HEK293 (cell line): ENCODE measurements around the gene PTK7.

Source experiments
- CTCF ChIA-PET: fragments of 350-600 bp; formaldehyde crosslinking; extraction: SDS; loops from one replicate; lab custom pipeline; 2021; ENCODE audit warnings: antibody characterized with exemption; lab: Yijun Ruan, JAX
- POLR2A ChIA-PET: fragments of 300-600 bp; formaldehyde crosslinking; extraction: SDS; loops from one replicate; lab custom pipeline; 2020; ENCODE audit warnings: antibody characterized with exemption, inconsistent platforms; lab: Yijun Ruan, JAX
- H3K27ac ChIP-seq: fragments of 200-500 bp; sonication (Bioruptor generic); 2 replicates; pipeline ENCODE4 v1.5.1; 2014; ENCODE audit warnings: low read depth, low read length, control low read depth, inconsistent platforms; ENCODE audit errors: extremely low read depth
- H3K36me3 ChIP-seq, 2 experiments: fragments of 200-500 bp in 1 of 2; sonication (Bioruptor generic) in 1 of 2; 1 replicate in 1 of 2; 2 replicates in 1 of 2; pipeline ENCODE4 v1.5.1; 2014 to 2017; ENCODE audit warnings: inconsistent platforms in 2 of 2, low read length in 2 of 2; ENCODE audit not compliant: control insufficient read depth in 2 of 2, insufficient read depth in 1 of 2
- H3K4me1 ChIP-seq: fragments of 200-500 bp; sonication (Bioruptor generic); 2 replicates; pipeline ENCODE4 v1.5.1; 2014; ENCODE audit warnings: mild to moderate bottlenecking, low read length, inconsistent platforms; ENCODE audit not compliant: control insufficient read depth, insufficient read depth
- H3K4me3 ChIP-seq: 2 replicates; pipeline ENCODE4 v1.5.1; 2011; ENCODE audit warnings: low read depth, mild to moderate bottlenecking, control low read depth, low read length, moderate library complexity
- H3K9me3 ChIP-seq: fragments of 200-500 bp; sonication (Bioruptor generic); 2 replicates; pipeline ENCODE4 v1.5.1; 2014; ENCODE audit warnings: low read depth, low read length, inconsistent platforms; ENCODE audit not compliant: control insufficient read depth, insufficient read depth
- BCL11A ChIP-seq: fragments of 450-650 bp; formaldehyde crosslinking; IDR thresholded peaks from 2 replicates; pipeline ENCODE4 v1.5.1; 2016; ENCODE audit warnings: low read depth, missing biosample characterization, missing genetic modification characterization
- BCL11B ChIP-seq: fragments of 450-650 bp; formaldehyde crosslinking; IDR thresholded peaks from 2 replicates; pipeline ENCODE4 v1.5.1; 2016; ENCODE audit warnings: low read depth, missing biosample characterization, missing genetic modification characterization
- GLI2 ChIP-seq: fragments of 450-650 bp; formaldehyde crosslinking; IDR thresholded peaks from 2 replicates; pipeline ENCODE4; 2017; ENCODE audit warnings: missing biosample characterization, missing genetic modification characterization, low read depth, borderline replicate concordance
- KLF9 ChIP-seq: fragments of 450-650 bp; formaldehyde crosslinking; IDR thresholded peaks from 2 replicates; pipeline ENCODE4 v1.5.1; 2016; ENCODE audit warnings: missing biosample characterization, missing genetic modification characterization, low read depth
- ZEB2 ChIP-seq: fragments of 450-650 bp; formaldehyde crosslinking; IDR thresholded peaks from 2 replicates; pipeline ENCODE4 v1.5.1; 2016; ENCODE audit warnings: missing biosample characterization, missing genetic modification characterization
- ZFP41 ChIP-seq: fragments of 450-650 bp; formaldehyde crosslinking; IDR thresholded peaks from 2 replicates; pipeline ENCODE4 v1.5.1; 2016; ENCODE audit warnings: missing biosample characterization, missing genetic modification characterization, borderline replicate concordance
- ZFP69B ChIP-seq: fragments of 450-650 bp; formaldehyde crosslinking; IDR thresholded peaks from 2 replicates; pipeline ENCODE4 v1.5.1; 2016; ENCODE audit warnings: missing biosample characterization, missing genetic modification characterization
- ZNF174 ChIP-seq: fragments of 450-650 bp; formaldehyde crosslinking; IDR thresholded peaks from 2 replicates; pipeline ENCODE4 v1.5.0; 2017; ENCODE audit warnings: missing biosample characterization, mild to moderate bottlenecking, missing genetic modification characterization
- ZNF175 ChIP-seq: fragments of 450-650 bp; formaldehyde crosslinking; IDR thresholded peaks from 2 replicates; pipeline ENCODE4 v1.5.1; 2016; ENCODE audit warnings: missing biosample characterization, missing genetic modification characterization
- ZNF23 ChIP-seq: fragments of 450-650 bp; formaldehyde crosslinking; IDR thresholded peaks from 2 replicates; pipeline ENCODE4 v1.5.1; 2016; ENCODE audit warnings: missing biosample characterization, missing genetic modification characterization, borderline replicate concordance
- ZNF350 ChIP-seq: fragments of 450-650 bp; formaldehyde crosslinking; IDR thresholded peaks from 2 replicates; pipeline ENCODE4 v1.5.0; 2017; ENCODE audit warnings: missing biosample characterization, mild to moderate bottlenecking, missing genetic modification characterization
- ZNF366 ChIP-seq: fragments of 450-650 bp; formaldehyde crosslinking; conservative IDR thresholded peaks from 2 replicates; pipeline ENCODE4 v1.5.1; 2016; ENCODE audit warnings: missing biosample characterization, missing genetic modification characterization
- ZNF660 ChIP-seq: fragments of 450-650 bp; IDR thresholded peaks from 2 replicates; pipeline ENCODE4 v1.5.1; 2018; ENCODE audit warnings: missing biosample characterization, mild to moderate bottlenecking, missing genetic modification characterization
- ZNF768 ChIP-seq: fragments of 450-650 bp; formaldehyde crosslinking; IDR thresholded peaks from 2 replicates; pipeline ENCODE4 v1.5.1; 2018; ENCODE audit warnings: missing biosample characterization, mild to moderate bottlenecking, missing genetic modification characterization
- TF ChIP-seq, protein P1 (sequence below): fragments of 450-650 bp; formaldehyde crosslinking; IDR thresholded peaks from 2 replicates; pipeline ENCODE4 v1.5.1; 2016; ENCODE audit warnings: missing biosample characterization, missing genetic modification characterization
- TF ChIP-seq, protein P2 (sequence below): fragments of 450-650 bp; formaldehyde crosslinking; IDR thresholded peaks from 2 replicates; pipeline ENCODE4; 2016; ENCODE audit warnings: missing biosample characterization, missing genetic modification characterization
- TF ChIP-seq, protein P3 (sequence below): fragments of 450-650 bp; formaldehyde crosslinking; IDR thresholded peaks from 2 replicates; pipeline ENCODE4 v1.5.1; 2016; ENCODE audit warnings: missing biosample characterization, missing genetic modification characterization, borderline replicate concordance
- TF ChIP-seq, protein P4 (sequence below): fragments of 450-650 bp; formaldehyde crosslinking; IDR thresholded peaks from 2 replicates; pipeline ENCODE4 v1.5.1; 2017; ENCODE audit warnings: missing biosample characterization, missing genetic modification characterization
- TF ChIP-seq, protein P5 (sequence below): fragments of 450-650 bp; formaldehyde crosslinking; IDR thresholded peaks from 2 replicates; pipeline ENCODE4 v1.5.1; 2016; ENCODE audit warnings: missing biosample characterization, missing genetic modification characterization, borderline replicate concordance

Gene PTK7

DNA sequence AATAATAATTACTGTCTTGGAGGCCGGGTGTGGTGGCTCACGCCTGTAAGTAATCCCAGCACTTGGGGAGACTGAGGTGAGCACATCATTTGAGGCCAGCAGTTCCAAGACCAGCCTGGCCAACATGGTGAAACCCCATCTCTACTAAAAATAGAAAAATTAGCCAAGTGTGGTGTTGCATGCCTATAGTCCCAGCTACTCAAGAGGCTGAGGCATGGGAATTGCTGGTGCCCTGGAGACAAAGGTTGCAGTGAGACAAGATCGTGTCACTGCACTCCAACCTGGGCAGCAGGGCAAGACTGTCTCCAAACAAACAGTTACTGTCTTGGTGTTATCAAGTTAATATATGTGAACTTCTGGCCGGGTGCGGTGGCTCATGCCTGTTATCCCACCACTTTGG lies 49.7 kb upstream of the PTK7 start (continued):
- TF ChIP-seq, protein P1, sequence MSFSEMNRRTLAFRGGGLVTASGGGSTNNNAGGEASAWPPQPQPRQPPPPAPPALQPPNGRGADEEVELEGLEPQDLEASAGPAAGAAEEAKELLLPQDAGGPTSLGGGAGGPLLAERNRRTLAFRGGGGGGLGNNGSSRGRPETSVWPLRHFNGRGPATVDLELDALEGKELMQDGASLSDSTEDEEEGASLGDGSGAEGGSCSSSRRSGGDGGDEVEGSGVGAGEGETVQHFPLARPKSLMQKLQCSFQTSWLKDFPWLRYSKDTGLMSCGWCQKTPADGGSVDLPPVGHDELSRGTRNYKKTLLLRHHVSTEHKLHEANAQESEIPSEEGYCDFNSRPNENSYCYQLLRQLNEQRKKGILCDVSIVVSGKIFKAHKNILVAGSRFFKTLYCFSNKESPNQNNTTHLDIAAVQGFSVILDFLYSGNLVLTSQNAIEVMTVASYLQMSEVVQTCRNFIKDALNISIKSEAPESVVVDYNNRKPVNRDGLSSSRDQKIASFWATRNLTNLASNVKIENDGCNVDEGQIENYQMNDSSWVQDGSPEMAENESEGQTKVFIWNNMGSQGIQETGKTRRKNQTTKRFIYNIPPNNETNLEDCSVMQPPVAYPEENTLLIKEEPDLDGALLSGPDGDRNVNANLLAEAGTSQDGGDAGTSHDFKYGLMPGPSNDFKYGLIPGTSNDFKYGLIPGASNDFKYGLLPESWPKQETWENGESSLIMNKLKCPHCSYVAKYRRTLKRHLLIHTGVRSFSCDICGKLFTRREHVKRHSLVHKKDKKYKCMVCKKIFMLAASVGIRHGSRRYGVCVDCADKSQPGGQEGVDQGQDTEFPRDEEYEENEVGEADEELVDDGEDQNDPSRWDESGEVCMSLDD (tag by site-specific recombination), result no peak
- no peak for TF ChIP-seq ZNF660
- TF ChIP-seq ZNF175 (tag by site-specific recombination), result no peak
- no peak for TF ChIP-seq ZEB2 (tag by site-specific recombination)
- TF ChIP-seq ZNF350 (tag by site-specific recombination), result no peak
- TF ChIP-seq, protein P2, sequence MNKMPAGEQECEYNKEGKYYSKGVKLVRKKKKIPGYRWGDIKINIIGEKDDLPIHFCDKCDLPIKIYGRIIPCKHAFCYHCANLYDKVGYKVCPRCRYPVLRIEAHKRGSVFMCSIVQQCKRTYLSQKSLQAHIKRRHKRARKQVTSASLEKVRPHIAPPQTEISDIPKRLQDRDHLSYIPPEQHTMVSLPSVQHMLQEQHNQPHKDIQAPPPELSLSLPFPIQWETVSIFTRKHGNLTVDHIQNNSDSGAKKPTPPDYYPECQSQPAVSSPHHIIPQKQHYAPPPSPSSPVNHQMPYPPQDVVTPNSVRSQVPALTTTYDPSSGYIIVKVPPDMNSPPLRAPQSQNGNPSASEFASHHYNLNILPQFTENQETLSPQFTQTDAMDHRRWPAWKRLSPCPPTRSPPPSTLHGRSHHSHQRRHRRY (tag by site-specific recombination), result no peak
- no peak for TF ChIP-seq ZFP41
- TF ChIP-seq ZNF366 (tag by site-specific recombination), result no peak

DNA sequence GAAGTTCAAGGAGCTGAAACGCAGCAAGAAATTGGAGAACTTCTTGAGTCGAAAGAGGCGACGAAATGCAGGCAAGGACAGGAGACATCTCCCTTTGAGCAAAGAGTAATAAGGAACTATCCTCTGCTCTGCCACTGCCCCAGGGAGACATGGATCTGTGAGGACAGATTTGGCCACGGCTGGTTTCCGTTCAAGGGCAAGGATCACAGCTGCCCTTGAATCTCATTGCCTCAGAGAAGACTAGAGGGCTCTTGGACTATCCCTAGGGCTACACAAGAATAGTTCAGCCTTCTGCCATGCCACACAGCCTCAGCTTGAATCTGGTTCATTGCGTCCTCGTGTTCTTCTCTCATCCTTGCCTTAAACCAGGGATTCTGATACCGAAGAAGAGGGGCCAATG lies 47.0 kb upstream of the PTK7 start:
- peaks cover 78 to 84% of the 10 kb centered on the region in 2 experiments for H3K36me3 ChIP-seq
- TF ChIP-seq ZFP69B (no peak), BCL11B (no peak), KLF9 (tag by site-specific recombination) (no peak), ZNF23 (tag by site-specific recombination) (no peak), GLI2 (tag by site-specific recombination) (no peak), BCL11A (no peak), ZNF174 (tag by site-specific recombination) (no peak), ZNF768 (no peak)
- TF ChIP-seq, protein P3, sequence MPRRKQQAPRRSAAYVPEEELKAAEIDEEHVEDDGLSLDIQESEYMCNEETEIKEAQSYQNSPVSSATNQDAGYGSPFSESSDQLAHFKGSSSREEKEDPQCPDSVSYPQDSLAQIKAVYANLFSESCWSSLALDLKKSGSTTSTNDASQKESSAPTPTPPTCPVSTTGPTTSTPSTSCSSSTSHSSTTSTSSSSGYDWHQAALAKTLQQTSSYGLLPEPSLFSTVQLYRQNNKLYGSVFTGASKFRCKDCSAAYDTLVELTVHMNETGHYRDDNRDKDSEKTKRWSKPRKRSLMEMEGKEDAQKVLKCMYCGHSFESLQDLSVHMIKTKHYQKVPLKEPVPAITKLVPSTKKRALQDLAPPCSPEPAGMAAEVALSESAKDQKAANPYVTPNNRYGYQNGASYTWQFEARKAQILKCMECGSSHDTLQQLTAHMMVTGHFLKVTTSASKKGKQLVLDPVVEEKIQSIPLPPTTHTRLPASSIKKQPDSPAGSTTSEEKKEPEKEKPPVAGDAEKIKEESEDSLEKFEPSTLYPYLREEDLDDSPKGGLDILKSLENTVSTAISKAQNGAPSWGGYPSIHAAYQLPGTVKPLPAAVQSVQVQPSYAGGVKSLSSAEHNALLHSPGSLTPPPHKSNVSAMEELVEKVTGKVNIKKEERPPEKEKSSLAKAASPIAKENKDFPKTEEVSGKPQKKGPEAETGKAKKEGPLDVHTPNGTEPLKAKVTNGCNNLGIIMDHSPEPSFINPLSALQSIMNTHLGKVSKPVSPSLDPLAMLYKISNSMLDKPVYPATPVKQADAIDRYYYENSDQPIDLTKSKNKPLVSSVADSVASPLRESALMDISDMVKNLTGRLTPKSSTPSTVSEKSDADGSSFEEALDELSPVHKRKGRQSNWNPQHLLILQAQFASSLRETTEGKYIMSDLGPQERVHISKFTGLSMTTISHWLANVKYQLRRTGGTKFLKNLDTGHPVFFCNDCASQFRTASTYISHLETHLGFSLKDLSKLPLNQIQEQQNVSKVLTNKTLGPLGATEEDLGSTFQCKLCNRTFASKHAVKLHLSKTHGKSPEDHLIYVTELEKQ (tag by site-specific recombination), result no peak
- TF ChIP-seq, protein P4, sequence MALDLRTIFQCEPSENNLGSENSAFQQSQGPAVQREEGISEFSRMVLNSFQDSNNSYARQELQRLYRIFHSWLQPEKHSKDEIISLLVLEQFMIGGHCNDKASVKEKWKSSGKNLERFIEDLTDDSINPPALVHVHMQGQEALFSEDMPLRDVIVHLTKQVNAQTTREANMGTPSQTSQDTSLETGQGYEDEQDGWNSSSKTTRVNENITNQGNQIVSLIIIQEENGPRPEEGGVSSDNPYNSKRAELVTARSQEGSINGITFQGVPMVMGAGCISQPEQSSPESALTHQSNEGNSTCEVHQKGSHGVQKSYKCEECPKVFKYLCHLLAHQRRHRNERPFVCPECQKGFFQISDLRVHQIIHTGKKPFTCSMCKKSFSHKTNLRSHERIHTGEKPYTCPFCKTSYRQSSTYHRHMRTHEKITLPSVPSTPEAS (tag by site-specific recombination), result no peak
- TF ChIP-seq, protein P5, sequence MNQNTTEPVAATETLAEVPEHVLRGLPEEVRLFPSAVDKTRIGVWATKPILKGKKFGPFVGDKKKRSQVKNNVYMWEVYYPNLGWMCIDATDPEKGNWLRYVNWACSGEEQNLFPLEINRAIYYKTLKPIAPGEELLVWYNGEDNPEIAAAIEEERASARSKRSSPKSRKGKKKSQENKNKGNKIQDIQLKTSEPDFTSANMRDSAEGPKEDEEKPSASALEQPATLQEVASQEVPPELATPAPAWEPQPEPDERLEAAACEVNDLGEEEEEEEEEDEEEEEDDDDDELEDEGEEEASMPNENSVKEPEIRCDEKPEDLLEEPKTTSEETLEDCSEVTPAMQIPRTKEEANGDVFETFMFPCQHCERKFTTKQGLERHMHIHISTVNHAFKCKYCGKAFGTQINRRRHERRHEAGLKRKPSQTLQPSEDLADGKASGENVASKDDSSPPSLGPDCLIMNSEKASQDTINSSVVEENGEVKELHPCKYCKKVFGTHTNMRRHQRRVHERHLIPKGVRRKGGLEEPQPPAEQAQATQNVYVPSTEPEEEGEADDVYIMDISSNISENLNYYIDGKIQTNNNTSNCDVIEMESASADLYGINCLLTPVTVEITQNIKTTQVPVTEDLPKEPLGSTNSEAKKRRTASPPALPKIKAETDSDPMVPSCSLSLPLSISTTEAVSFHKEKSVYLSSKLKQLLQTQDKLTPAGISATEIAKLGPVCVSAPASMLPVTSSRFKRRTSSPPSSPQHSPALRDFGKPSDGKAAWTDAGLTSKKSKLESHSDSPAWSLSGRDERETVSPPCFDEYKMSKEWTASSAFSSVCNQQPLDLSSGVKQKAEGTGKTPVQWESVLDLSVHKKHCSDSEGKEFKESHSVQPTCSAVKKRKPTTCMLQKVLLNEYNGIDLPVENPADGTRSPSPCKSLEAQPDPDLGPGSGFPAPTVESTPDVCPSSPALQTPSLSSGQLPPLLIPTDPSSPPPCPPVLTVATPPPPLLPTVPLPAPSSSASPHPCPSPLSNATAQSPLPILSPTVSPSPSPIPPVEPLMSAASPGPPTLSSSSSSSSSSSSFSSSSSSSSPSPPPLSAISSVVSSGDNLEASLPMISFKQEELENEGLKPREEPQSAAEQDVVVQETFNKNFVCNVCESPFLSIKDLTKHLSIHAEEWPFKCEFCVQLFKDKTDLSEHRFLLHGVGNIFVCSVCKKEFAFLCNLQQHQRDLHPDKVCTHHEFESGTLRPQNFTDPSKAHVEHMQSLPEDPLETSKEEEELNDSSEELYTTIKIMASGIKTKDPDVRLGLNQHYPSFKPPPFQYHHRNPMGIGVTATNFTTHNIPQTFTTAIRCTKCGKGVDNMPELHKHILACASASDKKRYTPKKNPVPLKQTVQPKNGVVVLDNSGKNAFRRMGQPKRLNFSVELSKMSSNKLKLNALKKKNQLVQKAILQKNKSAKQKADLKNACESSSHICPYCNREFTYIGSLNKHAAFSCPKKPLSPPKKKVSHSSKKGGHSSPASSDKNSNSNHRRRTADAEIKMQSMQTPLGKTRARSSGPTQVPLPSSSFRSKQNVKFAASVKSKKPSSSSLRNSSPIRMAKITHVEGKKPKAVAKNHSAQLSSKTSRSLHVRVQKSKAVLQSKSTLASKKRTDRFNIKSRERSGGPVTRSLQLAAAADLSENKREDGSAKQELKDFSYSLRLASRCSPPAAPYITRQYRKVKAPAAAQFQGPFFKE (tag by site-specific recombination), result no peak
- no peak overlapping the region for H3K27ac ChIP-seq

More for the DNA sequence above, 47.0 kb upstream of the PTK7 start:
- CTCF ChIA-PET, result interaction anchor here (0.6 kb wide), 1 partner anchor 15 kb away, joined by 3 read pairs; the partner anchor contains the start of gene KLHDC3
- H3K9me3 ChIP-seq, result no peaks in the 10 kb centered on the region
- no peak overlapping the region for H3K4me3 ChIP-seq
- POLR2A ChIA-PET, result interaction anchor here (1.8 to 9.2 kb wide), 2 partner anchors 15 to 24 kb away, joined by 9 to 66 read pairs; partner anchors contain the start of genes CUL7, KLHDC3 and MEA1
- H3K4me1 ChIP-seq, result no peaks in the 10 kb centered on the region
